Nucleus accumbens (tissue), 56 donors: Measurements from ENCODE around the gene PCDHGC4.
A peak's percentile ranks its signal among the peaks of the same experiment; 100 is the strongest.

ENCODE experiments used
- DNase-seq, 56 donors: peaks; one replicate each; lab custom pipeline; 2025; lab: John Stamatoyannopoulos, UW

Gene PCDHGC4

DNA sequence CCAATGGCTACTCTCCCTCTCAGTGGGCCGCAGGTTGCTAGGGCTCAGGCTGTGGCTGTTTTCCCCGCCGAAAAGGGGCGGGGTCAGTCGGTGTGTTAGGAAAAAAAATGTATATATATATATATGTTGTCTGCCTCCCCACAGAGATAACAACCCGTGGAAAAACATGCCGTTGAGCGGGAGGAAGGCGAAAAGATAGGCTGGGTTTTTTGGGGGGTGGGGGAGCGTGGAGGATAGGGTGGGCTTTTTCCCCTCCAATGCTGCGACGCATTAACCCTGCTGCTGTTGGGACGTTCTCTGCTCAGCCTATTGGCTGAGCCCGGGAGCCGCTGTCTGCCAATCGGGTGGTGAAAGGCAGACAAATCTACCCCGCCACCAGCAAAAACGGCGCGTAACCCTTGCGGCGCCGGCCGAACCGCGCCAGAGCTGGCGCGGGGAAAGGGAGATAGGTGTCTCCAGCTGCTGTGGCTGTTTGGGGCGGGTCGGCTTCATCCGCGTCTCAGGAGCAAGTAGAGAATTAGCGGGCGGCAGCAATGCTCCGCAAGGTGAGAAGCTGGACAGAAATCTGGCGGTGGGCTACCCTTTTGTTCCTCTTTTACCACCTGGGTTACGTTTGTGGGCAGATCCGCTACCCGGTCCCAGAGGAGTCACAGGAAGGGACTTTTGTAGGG, at the start of gene PCDHGC4:
Gene PCDHGC4 (plus strand): TSS at position 390 of the 671 bp plus-strand sequence. CDS start 144 bp downstream, at position 534.
- peak in 28 of 56 donors; percentile 23 to 79 (median 50) for DNase-seq

DNA sequence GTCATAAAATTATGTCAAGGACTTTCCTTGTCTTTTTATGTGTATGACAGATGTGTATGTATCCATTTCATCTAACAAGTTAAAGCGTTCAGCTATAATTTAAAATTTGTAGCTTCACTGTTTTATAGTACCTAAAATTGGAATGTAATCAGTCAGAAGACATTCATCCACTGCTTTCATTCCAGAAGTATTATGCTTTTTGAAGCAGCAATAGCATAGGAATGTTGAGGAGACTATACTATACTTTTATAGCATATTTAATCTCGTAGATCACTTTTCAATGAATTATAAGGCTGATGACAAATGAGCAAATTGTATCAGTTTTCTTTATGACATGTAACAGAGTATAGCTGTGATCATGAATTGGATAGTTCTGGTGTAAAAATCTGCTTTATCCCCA, 47.6 kb upstream of the PCDHGC4 start:
- no peak for DNase-seq

DNA sequence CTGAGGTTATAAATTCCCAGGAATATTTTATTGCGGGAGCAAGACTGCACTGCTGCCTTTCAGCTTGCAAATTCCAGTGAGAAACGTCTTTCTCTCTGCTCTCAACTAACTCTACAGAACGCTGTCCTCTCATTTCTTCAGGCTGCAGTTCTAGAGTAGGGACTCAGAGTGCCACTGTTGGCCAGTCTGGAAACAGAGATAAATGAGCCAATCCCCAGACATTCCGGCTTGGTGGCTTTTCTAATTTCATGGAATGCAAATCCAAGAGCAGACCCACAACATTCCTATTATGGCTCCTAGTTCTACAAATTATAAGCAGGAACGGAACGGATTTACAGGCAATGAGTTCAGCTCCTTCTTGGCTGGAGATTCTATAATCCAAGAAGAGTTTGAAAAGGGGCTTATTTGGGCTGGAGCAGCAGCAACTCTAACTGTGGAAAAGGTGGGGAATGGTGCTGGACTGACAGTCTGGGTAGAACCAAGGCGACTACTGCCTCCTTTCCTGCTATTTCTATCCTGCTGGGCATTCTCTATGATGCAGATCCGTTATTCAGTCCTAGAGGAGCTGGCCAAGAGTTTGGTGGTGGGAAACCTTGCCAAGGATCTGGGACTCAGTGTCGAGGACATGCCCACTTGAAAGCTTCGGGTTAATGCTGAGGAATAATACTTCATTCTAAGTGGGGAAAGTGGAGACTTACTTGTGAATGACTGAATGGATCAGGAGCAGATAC, 45.3 kb upstream of the PCDHGC4 start:
- no peak for DNase-seq

DNA sequence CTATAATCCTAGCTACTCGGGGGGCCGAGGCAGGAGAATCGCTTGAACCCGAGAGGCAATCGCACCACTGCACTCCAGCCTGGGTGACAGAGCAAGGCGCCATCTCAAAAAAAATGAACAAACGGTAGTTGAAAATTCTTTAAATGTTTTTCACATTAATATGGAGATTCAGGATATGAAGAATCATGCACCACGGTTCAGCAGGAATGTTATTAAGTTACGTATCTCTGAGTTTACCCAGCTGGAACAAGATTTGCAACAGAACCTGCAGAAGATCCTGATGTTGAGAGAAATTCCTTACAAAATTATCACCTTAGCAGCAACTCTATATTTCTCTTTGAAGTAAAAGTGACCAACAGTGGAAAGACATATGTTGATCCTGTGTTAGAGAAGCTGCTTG, 44.5 kb upstream of the PCDHGC4 start:
- DNase-seq, result no peak

DNA sequence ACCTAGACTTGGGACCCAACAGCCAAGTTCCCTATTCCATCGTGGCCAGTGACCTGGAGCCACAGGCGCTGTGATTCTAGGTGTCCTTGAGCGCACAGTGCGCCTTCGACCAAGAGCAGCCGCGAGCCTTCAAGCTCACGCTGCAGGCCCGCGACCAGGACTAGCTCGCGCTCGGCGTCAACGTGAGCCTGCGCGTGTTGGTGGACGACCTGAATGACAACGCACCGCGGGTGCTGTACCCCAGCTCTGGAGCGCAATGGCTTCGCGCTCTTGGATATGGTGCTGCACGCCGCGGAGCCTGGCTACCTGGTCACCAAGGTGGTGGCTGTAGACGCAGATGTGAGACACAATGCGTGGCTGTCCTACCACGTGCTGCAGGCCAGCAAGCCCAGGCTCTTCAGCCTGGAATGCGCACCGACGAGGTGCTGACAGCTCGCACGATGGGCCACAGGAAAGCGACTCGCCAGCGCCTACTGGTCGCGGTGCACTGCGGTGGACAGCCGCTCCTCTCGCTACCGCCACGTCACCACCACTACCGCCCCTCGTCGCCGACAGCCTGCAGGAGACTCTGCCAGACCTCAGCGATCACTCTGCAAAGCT, 43.2 kb upstream of the PCDHGC4 start:
- DNase-seq, result no peak

DNA sequence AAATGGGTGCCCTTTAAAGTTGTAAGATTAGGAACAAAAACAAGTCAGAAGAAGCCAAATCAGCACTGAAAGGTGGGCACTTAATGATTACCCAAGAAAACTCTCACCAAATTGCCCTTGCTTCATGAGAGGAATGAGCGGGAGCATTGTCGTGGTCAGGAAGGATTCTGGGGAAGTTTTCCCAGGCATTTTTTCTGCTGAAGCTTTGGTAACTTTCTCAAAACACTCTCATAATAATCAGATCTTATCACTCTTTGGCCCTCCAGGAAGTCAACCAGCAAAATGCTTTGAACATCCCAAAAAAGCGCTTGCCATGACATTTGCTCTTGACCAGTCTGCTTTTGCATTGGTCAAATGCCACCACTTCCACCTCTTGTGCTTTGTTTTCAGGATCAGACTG, 19.5 kb upstream of the PCDHGC4 start:
- no peak for DNase-seq

DNA sequence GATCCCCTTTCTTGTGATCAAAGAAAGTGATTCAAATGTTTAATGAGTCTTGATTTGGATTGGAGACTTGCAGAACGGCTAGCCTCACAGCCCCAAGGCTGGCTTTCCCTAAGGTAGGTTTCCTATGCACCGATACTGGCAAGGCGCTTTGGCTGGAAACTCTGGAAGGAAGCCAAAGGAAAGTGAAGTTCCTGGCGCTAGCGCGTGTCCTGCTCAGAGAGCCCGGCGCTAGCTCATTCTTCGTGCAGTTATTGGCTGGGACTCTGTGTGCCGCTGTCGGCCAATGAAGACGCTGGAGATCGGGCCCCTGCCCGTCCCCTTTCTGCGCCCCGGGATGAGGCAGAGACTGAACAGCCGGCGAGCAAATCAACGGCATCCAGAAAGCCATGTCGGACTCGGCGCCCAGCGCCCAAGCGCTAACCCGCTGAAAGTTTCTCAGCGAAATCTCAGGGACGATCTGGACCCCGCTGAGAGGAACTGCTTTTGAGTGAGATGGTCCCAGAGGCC, 9.2 kb upstream of the PCDHGC4 start, which contains the start of gene PCDHGC3:
Gene PCDHGC3 (plus strand): TSS at position 342 of the 507 bp plus-strand sequence. CDS start 151 bp downstream, at position 493.
- DNase-seq, result peak in 52 of 56 donors; percentile 46 to 93 (median 78)

DNA sequence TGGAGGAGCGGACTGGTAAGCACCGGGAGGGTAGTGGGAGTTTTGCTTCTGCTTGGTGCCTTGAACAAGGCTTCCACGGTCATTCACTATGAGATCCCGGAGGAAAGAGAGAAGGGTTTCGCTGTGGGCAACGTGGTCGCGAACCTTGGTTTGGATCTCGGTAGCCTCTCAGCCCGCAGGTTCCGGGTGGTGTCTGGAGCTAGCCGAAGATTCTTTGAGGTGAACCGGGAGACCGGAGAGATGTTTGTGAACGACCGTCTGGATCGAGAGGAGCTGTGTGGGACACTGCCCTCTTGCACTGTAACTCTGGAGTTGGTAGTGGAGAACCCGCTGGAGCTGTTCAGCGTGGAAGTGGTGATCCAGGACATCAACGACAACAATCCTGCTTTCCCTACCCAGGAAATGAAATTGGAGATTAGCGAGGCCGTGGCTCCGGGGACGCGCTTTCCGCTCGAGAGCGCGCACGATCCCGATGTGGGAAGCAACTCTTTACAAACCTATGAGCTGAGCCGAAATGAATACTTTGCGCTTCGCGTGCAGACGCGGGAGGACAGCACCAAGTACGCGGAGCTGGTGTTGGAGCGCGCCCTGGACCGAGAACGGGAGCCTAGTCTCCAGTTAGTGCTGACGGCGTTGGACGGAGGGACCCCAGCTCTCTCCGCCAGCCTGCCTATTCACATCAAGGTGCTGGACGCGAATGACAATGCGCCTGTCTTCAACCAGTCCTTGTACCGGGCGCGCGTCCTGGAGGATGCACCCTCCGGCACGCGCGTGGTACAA, 8.5 kb upstream of the PCDHGC4 start:
- DNase-seq, result peak in 25 of 56 donors; percentile 20 to 73 (median 49)

DNA sequence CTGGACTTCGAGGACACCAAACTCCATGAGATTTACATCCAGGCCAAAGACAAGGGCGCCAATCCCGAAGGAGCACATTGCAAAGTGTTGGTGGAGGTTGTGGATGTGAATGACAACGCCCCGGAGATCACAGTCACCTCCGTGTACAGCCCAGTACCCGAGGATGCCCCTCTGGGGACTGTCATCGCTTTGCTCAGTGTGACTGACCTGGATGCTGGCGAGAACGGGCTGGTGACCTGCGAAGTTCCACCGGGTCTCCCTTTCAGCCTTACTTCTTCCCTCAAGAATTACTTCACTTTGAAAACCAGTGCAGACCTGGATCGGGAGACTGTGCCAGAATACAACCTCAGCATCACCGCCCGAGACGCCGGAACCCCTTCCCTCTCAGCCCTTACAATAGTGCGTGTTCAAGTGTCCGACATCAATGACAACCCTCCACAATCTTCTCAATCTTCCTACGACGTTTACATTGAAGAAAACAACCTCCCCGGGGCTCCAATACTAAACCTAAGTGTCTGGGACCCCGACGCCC, 7.7 kb upstream of the PCDHGC4 start:
- DNase-seq, result no peak

DNA sequence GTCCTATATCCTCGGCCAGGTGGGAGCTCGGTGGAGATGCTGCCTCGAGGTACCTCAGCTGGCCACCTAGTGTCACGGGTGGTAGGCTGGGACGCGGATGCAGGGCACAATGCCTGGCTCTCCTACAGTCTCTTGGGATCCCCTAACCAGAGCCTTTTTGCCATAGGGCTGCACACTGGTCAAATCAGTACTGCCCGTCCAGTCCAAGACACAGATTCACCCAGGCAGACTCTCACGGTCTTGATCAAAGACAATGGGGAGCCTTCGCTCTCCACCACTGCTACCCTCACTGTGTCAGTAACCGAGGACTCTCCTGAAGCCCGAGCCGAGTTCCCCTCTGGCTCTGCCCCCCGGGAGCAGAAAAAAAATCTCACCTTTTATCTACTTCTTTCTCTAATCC, 7.0 kb upstream of the PCDHGC4 start:
- no peak for DNase-seq

DNA sequence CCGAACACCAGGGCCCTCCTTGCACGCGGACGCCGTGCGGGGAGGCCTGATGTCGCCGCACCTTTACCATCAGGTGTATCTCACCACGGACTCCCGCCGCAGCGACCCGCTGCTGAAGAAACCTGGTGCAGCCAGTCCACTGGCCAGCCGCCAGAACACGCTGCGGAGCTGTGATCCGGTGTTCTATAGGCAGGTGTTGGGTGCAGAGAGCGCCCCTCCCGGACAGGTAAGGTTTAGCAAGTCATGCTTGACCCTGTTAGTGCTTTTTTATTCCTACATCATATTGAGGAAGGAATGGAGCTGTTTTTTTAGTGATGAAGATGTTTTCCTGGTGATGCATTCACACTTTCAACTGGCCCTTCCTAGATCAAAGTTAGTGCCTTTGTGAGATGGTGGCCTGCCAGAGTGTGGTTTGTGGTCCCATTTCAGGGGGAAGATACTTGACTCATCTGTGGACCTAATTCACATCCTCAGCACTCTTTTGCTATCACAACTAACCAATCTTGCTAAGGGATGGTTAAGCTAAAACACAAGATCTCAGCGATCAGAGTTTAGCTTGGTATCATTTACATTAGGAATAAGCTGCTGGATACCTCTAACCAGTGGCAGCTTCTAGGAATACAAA, 6.4 kb upstream of the PCDHGC4 start:
- no peak for DNase-seq

DNA sequence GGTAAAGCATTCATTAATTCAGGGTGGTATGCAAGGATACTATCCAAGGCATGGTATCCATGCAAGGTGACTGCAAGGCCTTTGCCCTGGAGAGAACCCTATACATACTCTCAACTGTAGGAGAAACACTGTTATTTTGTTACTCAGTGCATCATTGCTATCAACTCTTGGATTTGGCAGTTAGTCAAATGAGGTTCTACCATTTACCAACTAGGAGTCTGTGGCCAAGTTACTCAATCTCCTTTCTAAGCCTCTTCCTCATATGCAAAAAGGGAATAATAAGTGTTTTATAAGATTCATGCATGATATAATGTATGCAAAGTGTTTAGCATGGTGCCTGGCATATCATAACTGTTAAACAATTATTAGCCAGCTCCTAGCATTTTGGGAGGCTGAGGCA, 5.1 kb upstream of the PCDHGC4 start:
- no peak for DNase-seq

DNA sequence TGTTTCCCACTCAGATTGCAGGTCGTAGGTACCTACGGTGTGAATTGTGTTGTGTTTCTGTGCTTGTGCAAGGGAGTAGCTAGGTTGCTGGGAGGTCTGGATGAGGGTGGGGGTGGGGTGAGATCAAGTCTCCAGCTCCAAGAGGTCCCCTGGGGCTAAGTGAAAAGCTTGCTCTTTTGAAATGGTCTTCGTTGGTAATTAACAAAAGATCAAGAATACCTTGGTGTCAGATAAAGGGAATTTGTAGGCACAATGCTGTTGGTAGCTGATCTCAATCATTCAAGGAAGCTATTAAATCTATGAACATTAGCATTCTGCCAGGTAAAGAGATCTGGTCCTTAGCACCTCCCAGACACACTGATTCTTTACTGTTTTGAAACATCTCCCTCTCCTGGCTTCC, 928 bp upstream of the PCDHGC4 start:
- no peak for DNase-seq

DNA sequence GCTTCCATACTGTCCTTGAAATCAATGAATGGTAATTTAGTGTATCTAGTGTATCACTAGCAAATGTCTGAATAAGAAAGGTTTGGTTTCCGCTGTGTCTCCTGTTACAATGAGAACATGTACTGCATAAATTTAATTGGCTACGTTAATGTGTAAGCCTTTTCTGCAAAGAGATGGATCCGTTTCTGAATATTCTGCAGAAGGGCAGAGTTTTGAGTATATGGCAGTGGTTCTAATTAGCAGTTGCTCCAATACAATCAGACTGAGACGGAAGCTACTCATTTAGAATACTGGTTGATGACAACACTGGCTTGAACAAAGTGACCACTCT, 555 bp upstream of the PCDHGC4 start:
- no peak for DNase-seq

DNA sequence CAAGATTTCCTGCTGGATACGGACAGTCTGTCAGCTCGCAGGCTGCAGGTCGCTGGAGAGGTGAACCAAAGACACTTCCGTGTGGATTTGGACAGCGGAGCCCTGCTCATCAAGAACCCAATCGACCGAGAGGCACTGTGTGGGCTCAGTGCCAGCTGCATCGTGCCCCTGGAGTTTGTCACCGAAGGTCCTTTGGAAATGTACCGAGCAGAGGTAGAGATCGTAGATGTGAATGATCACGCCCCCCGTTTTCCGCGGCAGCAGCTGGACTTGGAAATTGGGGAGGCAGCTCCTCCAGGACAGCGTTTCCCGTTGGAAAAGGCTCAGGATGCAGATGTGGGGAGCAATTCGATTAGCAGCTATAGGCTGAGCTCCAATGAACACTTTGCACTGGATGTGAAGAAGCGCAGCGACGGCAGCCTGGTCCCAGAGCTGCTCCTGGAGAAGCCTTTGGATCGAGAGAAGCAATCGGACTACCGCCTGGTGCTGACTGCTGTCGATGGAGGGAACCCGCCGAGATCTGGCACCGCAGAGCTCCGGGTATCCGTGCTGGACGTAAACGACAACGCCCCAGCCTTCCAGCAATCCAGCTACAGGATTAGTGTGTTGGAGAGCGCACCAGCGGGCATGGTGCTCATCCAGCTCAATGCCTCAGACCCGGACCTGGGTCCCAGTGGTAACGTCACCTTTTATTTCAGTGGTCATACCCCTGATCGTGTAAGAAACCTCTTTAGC, 658 bp downstream of the PCDHGC4 start:
- DNase-seq, result peak in 2 of 56 donors; percentile 30 to 34

DNA sequence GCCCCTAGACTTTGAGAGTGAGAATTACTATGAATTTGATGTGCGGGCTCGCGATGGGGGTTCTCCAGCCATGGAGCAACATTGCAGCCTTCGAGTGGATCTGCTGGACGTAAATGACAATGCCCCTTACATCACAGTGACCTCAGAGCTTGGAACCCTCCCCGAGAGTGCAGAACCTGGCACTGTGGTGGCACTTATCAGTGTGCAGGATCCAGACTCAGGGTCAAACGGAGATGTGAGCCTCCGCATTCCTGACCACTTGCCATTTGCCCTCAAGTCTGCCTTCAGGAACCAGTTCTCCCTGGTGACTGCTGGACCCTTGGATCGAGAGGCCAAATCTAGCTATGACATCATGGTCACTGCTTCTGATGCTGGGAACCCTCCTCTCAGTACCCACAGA, 1.3 kb downstream of the PCDHGC4 start:
- DNase-seq, result no peak

DNA sequence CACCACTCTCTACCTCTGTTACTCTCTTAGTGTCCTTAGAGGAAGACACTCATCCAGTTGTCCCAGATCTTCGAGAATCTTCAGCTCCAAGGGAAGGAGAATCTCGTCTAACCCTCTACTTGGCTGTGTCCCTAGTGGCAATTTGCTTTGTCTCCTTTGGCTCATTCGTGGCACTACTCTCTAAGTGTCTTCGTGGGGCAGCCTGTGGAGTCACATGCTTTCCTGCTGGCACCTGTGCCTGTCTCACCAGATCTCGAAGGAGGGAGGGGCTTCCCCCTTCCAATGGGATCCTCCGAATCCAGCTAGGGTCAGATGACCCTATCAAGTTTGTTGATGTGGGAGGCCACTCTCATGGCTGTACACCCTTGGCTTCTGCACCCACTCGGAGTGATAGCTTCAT, 2.3 kb downstream of the PCDHGC4 start:
- no peak for DNase-seq

DNA sequence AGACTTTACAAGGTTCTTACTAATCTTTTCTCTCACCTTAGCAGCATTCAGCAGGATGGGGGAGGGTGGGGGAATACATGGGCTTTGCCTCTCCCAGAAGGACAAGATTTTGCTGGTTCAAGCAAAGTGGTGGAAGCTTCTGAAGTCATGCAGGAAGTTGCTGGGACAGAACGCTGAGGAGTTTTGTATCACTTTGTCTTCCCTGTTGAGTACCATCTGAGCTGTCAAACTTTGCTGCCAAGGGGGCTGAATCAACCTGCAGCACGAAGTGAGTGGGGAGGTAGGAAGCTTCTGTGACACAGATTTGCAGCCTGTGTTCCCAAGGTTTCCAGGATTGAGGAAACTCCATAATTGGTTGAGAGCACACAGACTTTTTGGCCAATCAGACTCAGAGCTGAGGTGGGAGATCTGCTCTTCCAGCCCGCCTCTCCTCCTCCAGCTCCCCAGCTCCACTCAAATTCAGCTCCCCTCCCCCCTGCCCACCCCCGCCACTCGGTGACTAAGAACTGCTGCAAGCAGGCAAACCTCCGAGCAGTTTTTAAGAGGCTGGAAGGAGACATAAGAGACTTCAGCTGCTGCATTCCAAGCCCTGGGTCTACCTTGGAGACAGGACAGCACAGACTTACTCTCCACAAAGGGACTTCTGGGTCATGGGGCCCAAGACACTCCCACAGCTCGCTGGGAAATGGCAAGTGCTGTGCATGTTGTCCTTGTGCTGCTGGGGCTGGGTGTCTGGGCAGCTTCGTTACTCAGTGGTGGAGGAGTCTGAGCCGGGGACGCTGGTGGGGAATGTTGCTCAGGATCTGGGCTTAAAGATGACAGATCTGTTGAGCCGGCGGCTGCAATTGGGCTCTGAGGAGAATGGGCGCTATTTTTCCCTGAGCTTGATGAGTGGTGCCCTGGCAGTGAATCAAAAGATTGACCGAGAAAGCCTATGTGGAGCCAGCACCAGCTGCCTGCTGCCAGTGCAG, 4.0 kb downstream of the PCDHGC4 start, which contains the start of gene PCDHGC5:
Gene PCDHGC5 (plus strand): TSS at position 491 of the 971 bp plus-strand sequence. CDS start 160 bp downstream, at position 651.
- DNase-seq, result peak in 42 of 56 donors; percentile 29 to 91 (median 73)
